ENCODE data around the gene NOLC1. TPM values are rescaled to one million over a fixed set of nuclear protein-coding genes. Genes with fewer than 3 reads are reported as not detected.

NOLC1 gene
- total RNA-seq, 6 experiments from 2014 or later: 16.0 to 60.2 (median 27.3) TPM

GRCh38 chr10:102157224-102157623 is 5.0 kb downstream of the NOLC1 start:
- DNase-seq (no peak), ATAC-seq (no peak)
- Histone ChIP-seq H3K27ac (no peak overlapping the region), H3K36me3 (peaks cover 17 to 51% (median 40%) of the 10 kb centered on the region in 4 donors), H3K9me3 (no peaks in the 10 kb centered on the region), H3K4me1 (peaks cover 0 to 28% (median 8%) of the 10 kb centered on the region in 4 donors), H3K27me3 (no peaks in the 10 kb centered on the region), H3K4me3 (no peak overlapping the region)
- WGBS (ENCODE audit: insufficient coverage, low coverage, low lambda C conversion rate, missing lambda C conversion rate): 85% methylated on average over 3 of the region's 3 CpGs
- intact Hi-C loops (cut with DNase I): no loop called here
- no peak for TF ChIP-seq POLR2A (IDR thresholded peaks at IDR 0.05)
- TF ChIP-seq CTCF (IDR thresholded peaks at IDR 0.05): no peak

GRCh38 chr10:102159051-102159597 is 6.9 kb downstream of the NOLC1 start:
- peaks cover 0 to 15% (median 3%) of the 10 kb centered on the region in 4 donors for H3K4me1 ChIP-seq
- intact Hi-C loops (cut with DNase I): no loop called here
- DNase-seq (peak in 1 of 3 donors; percentile 11), ATAC-seq (no peak)
- H3K27ac ChIP-seq: no peak overlapping the region
- 84% methylated on average over 5 of the region's 5 CpGs for WGBS (ENCODE audit: insufficient coverage, low coverage, low lambda C conversion rate, missing lambda C conversion rate)
- H3K9me3 ChIP-seq: no peaks in the 10 kb centered on the region
- H3K27me3 ChIP-seq: no peaks in the 10 kb centered on the region
- TF ChIP-seq POLR2A (IDR thresholded peaks at IDR 0.05) (no peak), CTCF (IDR thresholded peaks at IDR 0.05) (no peak)
- H3K4me3 ChIP-seq: no peak overlapping the region
- peaks cover 17 to 69% (median 50%) of the 10 kb centered on the region in 4 donors for H3K36me3 ChIP-seq

- Histone ChIP-seq H3K4me3 (no peak overlapping the region), H3K36me3 (peaks cover 17 to 71% (median 50%) of the 10 kb centered on the region in 4 donors), H3K4me1 (peaks cover 0 to 9% (median 3%) of the 10 kb centered on the region in 4 donors), H3K9me3 (no peaks in the 10 kb centered on the region), H3K27me3 (no peaks in the 10 kb centered on the region), H3K27ac (no peak overlapping the region)
- DNase-seq (no peak), ATAC-seq (no peak)
- intact Hi-C loops (cut with DNase I): no loop called here
- TF ChIP-seq CTCF (IDR thresholded peaks at IDR 0.05) (no peak), POLR2A (IDR thresholded peaks at IDR 0.05) (no peak)
- 93% methylated on average over 3 of the region's 4 CpGs for WGBS (ENCODE audit: insufficient coverage, low coverage, low lambda C conversion rate, missing lambda C conversion rate)
These were observed 7.6 kb downstream of the NOLC1 start for GRCh38 chr10:102159831-102160230.

- DNase-seq: no peak
- no peak overlapping the region for H3K27ac ChIP-seq
- H3K9me3 ChIP-seq: no peaks in the 10 kb centered on the region
- H3K4me3 ChIP-seq: no peak overlapping the region
- TF ChIP-seq POLR2A (IDR thresholded peaks at IDR 0.05) (no peak), CTCF (IDR thresholded peaks at IDR 0.05) (no peak)
- 72% methylated on average over 4 of the region's 4 CpGs for WGBS (ENCODE audit: insufficient coverage, low coverage, low lambda C conversion rate, missing lambda C conversion rate)
- intact Hi-C loops (cut with DNase I): no loop called here
- ATAC-seq: no peak
- H3K27me3 ChIP-seq: no peaks in the 10 kb centered on the region
- H3K4me1 ChIP-seq: no peaks in the 10 kb centered on the region
- H3K36me3 ChIP-seq: peaks cover 17 to 57% (median 39%) of the 10 kb centered on the region in 4 donors
These were observed 11.3 kb downstream of the NOLC1 start for GRCh38 chr10:102163342-102163989.

Measured in right lobe of liver (tissue), 6 donors.